ENCODE measurements around the gene GAREM2.

Gene GAREM2

GRCh38 chr2:26187537-26188104 is 14.7 kb downstream of the GAREM2 start:
- FAIRE-seq: no peak

DNA sequence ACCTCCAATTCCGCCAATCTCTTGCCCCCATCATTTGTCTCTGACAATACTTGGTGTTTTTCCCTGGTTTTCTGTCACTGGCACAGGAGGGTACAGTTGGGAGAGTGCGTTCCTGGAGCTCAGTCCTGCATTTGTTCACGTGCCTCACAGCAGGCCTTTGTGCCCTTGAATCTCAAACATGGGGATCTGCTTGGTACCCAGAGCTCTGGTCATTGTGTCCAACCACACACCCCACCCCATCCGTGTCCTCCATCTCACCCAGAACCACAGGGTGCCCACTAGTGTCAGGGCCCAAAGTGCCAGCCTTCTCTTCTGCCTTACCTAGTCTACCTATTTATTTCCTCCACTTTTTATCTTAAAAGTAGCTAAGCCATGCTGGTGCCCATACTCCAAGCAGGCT is 16.2 kb downstream of the GAREM2 start:
- no peak for FAIRE-seq

DNA sequence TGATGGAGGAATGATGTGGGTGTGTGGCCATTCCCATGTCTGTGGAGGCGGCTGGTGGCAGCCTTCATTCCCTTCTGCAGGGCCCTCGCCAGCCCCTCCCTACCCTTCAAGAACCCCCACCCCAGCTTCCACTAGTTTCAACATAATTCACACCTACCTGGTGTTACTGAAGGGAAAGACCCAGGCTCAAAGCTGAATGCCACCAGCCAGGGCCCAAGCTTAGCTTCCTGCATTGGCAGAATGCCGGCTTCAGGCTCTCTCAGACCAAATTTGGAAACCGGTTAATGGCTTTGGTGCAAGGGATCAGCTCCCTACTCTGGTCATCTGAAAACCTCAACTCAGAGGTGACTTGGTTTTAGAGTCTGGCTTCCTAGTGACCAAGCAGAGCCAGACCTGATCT is 16.9 kb downstream of the GAREM2 start:
- FAIRE-seq: no peak

DNA sequence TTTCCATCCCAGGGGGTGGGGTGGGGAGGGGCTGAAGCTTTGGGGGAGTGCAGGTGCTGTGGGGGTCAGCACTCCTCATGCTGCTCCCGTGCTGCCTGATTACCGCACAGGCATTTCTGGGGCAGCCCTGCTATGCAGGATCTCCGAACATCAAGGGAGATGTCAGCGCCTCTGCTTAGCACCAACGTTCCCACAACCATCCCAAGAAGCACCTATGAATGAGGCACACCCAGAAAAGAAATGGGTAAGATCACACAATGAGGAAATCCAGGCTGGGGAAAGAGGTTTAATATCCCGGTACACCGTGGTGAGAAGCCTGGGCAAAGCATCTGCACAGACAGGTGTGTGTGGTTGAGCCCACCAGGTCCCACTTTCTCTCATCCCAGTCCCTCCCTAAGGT is 17.5 kb downstream of the GAREM2 start:
- no peak for FAIRE-seq

GRCh38 chr2:26191316-26192159 is 18.6 kb downstream of the GAREM2 start:
- FAIRE-seq: no peak

GRCh38 chr2:26193578-26194231 is 20.8 kb downstream of the GAREM2 start:
- no peak for FAIRE-seq

- FAIRE-seq: no peak
Measured at GRCh38 chr2:26195040-26195984, 22.4 kb downstream of the GAREM2 start.

DNA sequence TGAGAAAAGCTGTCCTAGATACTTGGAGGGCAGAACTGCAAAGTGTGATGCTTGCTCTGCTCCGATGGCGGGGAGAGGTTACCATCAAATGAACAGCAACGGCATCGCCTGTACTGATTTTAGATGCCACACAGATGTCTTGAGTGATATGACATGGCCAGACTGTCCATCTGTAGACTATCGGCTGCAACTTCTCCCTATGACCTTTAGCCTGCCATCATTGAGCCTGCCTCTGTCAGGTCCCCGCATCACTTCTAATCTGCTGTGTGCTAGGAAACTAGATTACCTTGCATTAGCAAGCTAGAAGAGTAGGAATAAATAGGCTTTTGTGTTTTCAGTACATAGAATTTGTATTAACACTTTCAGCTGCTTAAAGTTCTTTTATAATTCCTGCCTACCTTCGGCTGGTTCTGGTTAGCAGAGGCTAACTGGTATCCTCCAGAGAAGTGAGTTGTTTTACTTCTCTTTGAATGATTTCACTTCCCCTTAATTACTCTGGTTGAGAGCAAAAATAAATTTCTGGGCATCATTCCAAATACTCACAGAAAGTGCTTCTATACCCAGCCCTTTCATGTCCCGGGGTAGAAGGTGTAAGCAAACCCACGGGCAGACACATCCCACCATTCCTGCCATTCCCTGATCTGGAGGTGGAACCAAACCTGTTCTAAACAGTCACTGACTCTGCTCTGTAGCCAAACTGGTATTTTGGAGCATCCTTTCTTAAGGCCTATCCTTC is 24.0 kb downstream of the GAREM2 start:
- FAIRE-seq: no peak

- no peak for FAIRE-seq
Measured at GRCh38 chr2:26197516-26197915, 24.6 kb downstream of the GAREM2 start.

DNA sequence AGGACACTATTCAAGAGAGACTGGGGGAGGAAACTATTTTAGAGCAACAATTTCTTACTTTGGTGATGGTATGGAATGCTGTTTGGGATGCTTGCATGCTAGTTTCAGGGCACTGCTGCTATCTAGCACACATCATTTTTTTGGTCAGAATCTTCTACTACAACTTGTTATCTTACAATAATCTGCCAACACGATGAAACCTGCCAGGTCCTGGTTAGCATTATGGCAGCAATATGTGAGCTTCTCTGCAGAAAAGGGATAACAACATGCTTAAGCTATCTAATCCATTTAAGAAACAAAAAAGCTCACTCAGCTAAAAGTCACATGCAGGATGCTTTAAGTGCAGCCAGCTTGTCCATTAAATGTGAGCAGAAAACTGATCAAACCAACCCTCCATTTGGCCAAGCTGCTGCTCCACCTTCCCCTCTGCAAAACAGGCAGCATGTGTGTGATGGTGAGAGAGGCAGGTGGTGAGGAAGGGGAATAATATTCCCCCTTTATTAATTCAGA is 30.1 kb downstream of the GAREM2 start:
- no peak for FAIRE-seq

DNA sequence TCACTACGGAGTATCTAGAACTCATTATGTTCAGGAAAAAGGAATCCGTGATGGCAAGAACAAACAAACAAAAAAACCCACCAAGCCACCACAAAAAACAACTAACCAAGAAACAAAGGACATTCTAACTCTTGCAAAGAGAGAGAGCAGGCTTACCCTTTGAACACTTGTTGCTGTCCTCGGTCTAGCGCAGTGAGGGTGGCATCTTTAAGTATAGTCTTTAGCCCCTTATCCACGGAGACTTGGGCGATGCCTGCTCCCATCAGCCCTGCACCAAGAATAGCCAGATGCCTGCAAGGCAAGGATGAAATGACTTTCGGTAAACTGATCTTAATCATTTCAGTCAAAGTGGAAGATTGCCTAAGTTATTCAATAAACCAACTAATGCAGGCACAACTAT is 31.0 kb downstream of the GAREM2 start:
- no peak for FAIRE-seq

DNA sequence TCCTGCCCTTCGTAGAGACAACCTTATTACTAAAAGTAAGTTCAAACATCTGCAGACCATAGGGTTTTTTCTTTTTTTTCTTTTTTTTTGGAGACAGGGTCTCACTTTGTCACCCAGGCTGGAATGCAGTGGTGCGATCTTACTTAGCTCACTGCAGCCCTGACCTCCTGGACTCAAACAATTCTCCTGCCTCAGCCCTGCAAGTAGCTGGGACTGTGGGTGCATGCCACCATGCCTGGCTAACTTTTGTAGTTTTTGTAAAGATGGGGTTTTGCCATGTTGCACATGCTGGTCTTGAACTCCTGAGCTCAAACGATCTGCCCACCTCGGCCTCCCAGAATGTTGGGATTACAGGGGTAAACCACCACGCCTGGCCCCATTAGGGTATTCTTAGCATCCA is 39.1 kb downstream of the GAREM2 start:
- FAIRE-seq: no peak

GRCh38 chr2:26214759-26215158 is 41.9 kb downstream of the GAREM2 start:
- no peak for FAIRE-seq

DNA sequence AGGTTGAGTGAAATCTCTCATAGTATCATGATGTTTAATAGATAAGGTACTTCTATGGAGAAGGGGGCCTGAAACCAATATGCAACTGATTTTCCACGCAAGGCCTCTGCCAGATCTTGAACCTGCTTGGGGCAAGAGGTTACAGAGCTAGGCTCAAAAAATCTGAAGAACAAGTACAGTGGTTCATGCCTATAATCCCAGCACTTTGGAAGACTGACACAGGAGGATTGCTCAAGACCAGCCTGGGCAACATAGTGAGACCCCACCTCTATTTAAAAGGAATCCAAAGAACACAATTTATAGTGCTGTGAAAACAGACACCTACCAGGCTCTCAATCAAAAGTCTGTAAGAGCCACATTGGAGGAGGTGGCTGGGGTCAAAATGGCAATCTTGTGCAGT is 42.9 kb downstream of the GAREM2 start:
- FAIRE-seq: no peak

GRCh38 chr2:26216587-26216986 is 43.7 kb downstream of the GAREM2 start:
- FAIRE-seq: no peak

DNA sequence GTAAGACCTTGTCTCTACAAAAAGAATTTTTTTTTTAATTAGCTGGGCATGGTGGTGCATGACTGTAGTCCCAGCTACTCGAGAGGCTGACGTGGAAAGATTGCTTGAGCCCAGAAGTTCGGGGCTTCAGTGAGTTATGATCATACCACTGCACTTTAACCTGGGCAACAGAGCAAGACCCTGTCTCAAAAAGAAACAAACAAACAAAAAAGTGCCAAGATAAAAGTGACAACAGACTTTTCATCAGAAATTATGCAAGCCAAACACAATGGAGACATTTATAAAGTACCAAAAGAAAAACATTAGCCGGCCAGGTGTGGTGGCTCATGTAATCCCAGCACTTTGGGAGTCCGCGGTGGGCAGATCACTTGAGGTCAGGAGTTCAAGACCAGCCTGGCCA is 44.8 kb downstream of the GAREM2 start:
- no peak for FAIRE-seq

DNA sequence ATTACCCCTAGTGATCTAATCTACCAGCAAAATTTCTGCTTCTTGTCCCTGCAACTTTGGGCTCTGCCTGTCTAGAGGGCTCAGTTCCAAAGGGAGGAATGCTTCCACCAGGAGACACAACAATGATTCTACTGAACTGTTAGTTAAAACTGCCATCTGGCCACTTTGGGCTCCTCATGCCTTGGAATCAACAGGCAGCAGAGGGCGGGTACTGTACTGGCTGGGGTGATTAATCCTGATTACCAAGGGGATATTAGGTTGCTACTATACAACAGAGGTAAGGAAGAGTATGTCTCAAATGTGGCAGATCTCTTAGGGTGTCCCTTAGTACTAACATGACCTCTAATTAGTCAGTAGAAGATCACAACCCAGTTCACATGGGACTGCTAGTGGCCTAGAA is 50.1 kb downstream of the GAREM2 start:
- no peak for FAIRE-seq

GRCh38 chr2:26224095-26224494 is 51.2 kb downstream of the GAREM2 start:
- FAIRE-seq: no peak

DNA sequence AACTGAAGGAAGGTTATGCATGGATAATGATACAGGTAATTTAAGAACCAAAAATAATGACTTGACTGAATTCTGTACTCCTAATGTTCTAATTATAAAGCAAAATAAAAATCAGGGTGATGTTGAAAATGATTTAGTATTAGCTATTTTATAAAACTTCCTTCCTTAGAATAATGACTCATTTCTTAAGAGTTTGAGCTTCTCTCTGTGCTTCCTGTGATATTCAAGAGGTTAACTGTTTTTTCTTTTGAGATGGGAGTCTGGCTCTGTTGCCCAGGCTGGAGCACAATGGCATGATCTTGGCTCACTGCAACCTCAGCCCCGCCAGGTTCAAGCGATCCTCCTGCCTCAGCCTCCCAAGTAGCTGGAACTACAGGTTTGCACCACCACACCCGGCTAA is 56.7 kb downstream of the GAREM2 start:
- FAIRE-seq: no peak

GRCh38 chr2:26230806-26231205 is 57.9 kb downstream of the GAREM2 start:
- peak; percentile 27 for FAIRE-seq

GRCh38 chr2:26235089-26235488 is 62.2 kb downstream of the GAREM2 start:
- FAIRE-seq: no peak

DNA sequence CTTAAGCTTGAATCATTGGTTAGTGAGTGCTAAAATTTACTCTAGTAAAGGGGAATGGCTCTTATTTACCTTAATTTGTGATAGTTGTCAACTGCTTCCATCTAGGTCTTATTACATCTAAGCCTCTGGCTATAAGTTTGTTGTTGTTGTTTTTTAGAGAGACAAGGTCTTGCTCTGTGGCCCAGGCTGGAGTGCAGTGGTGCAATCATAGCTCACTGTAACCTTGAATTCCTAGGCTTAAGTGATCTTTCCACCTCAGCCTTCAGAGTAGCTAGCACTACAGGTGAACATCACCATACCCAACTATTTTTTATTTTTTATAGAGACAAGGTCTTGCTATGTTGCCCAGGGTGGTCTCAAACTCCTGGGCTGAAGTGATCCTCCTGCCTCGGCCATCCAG is 65.0 kb downstream of the GAREM2 start:
- FAIRE-seq: no peak
